ENCODE measurements around the gene UAP1L1.

- TF ChIP-seq CTCF (IDR thresholded peaks at IDR 0.05; ENCODE audit: insufficient read depth, low read length) (no peak), POLR2AphosphoS5 (IDR thresholded peaks at IDR 0.05; ENCODE audit: low read depth) (no peak), REST (IDR thresholded peaks at IDR 0.05; ENCODE audit: insufficient replicate concordance, low read depth) (no peak), GABPA (IDR thresholded peaks at IDR 0.05; ENCODE audit: low read depth) (no peak)
Measured at GRCh38 chr9:137083394-137084004, 6.2 kb downstream of the UAP1L1 start.

Measured in HL-60 (cell line).